HG02610 (cell line): ENCODE results near the gene NDN.

Experiments used
- ATAC-seq: cut with Tn5 transposase; IDR thresholded peaks from one replicate; pipeline ENCODE4 v1.9.1; 2021; ENCODE audit warnings: mild to moderate bottlenecking, moderate library complexity; ENCODE audit not compliant: unreplicated experiment

NDN gene

DNA sequence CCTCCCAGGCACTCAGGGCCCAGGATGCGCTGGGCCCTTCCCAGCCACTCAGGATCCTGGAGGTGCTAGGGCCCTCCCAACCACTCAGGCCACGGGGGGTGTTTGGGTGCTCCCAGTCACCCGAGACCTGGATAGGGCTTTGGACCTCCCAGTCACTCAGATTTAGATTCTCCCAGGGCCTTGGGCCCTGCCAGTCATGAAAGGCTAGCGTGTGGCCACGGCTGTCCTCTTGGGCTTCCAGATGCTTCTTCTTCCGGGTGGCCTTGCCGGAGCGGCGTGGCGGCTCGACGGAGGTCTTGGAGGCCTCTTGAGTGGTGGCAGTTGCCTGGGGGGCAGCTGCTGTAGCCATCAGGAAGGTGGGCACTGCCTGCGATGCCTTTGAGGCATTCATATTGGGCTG is 42.3 kb downstream of the NDN start:
- no peak for ATAC-seq

DNA sequence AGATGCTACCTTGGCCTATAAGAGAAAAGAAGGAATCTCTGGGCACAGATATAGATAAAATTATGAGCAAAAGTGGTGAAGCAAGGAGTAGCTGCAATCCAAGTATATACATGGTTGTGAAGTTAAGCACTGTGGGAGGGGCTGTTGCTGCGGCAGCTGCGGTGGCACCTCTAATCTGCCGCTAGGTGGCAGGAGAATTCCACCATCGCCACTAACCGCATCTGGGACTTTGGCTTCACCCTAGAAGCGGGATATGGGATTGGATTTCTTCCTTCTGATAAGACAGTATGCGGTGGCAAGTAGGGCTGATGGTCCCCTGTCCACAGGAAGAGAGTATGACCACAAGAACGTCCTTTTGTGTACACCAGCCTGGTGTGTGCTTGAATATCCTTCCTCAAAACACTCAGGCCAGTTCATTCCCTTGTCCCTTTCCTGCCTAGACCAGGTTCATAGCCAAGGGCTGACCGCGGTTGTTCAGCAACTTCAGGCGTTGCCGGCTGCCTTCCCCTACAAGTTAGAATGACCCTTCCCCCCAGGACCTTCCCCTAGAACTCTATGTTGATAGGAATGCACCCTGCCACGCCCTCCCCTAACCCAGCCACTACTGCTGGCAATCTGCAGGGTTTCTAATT is 44.6 kb downstream of the NDN start:
- peak; percentile 72 for ATAC-seq
